GM21737 (cell line): ENCODE measurements around the gene POU5F1.

Experiments used
- ATAC-seq: cut with Tn5 transposase; IDR thresholded peaks from one replicate; pipeline ENCODE4 v1.9.1; 2021; ENCODE audit warnings: mild to moderate bottlenecking, moderate library complexity; ENCODE audit not compliant: unreplicated experiment

POU5F1 gene

GRCh38 chr6:31116661-31117385 is 53.7 kb downstream of the POU5F1 start:
- ATAC-seq, result no peak

- ATAC-seq, result no peak
These were observed 54.4 kb downstream of the POU5F1 start for GRCh38 chr6:31115941-31116560.

DNA sequence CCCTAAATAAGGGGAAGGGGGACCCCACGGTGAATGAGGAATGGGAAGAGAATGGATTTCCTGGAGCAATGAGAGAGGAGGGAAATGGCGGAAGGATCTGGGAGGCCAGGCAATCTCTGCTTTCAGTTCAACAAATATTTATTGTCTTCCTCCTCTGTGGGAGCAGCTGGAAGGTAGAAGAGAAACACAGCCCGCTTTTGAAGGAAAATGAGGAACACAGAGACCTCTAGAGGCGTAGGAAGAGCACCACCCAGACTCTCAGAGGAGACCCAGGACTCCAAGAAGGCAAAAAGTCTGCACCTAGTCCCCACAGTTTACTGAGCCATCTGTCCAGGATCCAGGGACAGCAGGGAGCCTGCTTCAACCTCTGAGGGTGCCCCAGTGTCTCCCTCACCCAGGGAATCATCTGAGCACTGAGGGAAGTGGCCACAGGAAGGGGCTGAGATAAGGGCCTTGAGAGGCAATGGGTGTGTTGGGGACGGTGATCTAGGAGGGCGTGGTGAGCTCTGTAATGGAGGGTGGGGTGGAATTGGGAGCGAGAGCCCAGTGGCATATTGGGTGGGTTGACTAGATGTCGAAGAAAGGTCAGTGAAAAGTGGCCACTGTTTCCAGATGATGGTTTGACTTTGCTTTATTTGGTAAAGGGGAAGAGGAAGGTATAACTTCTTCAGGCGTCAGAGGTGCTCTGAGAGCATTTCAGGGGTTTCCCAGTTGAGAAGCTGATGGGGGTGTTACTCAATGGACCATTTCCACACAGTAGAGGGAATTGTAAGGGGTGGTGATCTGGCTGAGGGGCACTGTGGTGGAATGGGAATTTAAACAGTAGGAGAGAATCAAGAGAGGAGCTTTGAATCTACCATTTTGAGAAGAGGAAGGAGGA is 55.3 kb downstream of the POU5F1 start:
- no peak for ATAC-seq

DNA sequence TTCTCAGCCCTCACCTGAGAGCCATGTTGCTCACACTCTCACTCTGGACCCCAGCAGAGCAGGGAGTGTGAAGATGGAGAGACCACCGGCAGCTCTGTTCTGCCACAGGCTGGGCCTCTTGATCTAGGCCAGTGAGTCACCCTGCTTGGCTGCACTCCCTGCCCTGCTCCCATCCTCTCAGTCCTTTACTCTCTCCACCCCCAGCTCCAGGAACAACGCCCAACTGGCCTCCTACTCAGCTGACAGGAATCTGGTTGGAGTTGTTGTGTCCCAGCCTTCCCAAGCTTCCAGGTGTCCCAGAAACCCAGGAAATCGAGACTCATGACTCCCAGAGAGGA is 56.0 kb downstream of the POU5F1 start, which contains the start of gene PSORS1C1:
TSS of gene PSORS1C1 (plus strand) at position 260 of the 338 bp plus-strand sequence. CDS start 14,833 bp downstream, outside the sequence.
- no peak for ATAC-seq
